ENCODE data around the gene KCTD3. TPM values are rescaled to one million over a fixed set of nuclear protein-coding genes. Genes with fewer than 3 reads are reported as not detected.

KCTD3 gene
- total RNA-seq, 1 experiment from 2014 or later, result 34.7 TPM

DNA sequence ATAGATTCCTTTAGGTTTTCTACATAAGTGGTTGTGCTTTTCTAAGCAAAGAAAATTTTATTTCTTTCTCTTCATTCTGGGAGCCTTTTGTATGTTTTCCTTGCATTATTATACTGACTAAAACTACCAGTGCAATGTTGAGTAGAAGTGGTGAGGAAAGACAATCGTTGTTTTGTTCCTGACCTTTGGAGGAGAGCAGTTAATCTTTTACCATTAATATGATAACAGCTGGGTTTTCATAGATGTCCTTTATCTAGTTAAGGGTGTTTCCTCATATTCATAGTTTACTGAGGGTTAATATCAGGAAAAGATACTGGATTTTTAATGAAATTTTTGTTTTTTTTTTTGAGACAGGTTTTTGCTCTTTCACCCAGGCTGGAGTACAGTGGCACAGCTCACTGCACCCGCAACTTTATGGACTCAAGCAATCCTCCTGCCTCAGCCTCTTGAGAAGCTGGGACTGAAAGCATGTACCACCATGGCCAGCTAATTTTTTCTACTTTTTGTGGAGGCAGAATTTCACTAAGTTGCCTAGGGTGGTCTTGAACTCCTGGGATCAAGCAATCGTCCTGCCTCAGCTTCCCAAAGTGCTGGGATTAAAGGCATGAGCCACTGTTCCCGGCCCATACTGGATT lies 9.0 kb upstream of the KCTD3 start:
- no peak overlapping the region for H3K4me3 ChIP-seq (ENCODE audit: low read depth in 2 of 2, low read length in 2 of 2)
- ChIA-PET POLR2A (no interaction called here), CTCF (no interaction called here)
- intact Hi-C loops (cut with micrococcal nuclease; ENCODE audit: unreplicated experiment) (loop anchor here (2.0 kb wide), 1 partner anchor 73 kb away; no protein-coding TSS in a partner anchor), in situ Hi-C loops (cut with HindIII; ENCODE audit: low pct_unique_long_range_greater_than_20kb, low sequenced_read_pairs) (no loop called here)
- H3K27me3 ChIP-seq (ENCODE audit: control insufficient read depth, insufficient read depth, low read length), result no peaks in the 10 kb centered on the region; the same call in 1 of the 2 replicates
- no TSS peak for BruUV-seq (replicated peaks)
- H3K36me3 ChIP-seq (ENCODE audit: control insufficient read depth, insufficient read depth, low read length), result no peaks in the 10 kb centered on the region
- no peaks in the 10 kb centered on the region for H3K4me1 ChIP-seq (ENCODE audit: control insufficient read depth, insufficient read depth, low read length)
- ATAC-seq, result no peak
- H3K27ac ChIP-seq (ENCODE audit: low read length), result no peak overlapping the region
- DNase-seq (ENCODE audit: low read depth, low spot score), result no peak
- no peak for TF ChIP-seq TCF7L2 (IDR thresholded peaks at IDR 0.05; ENCODE audit: low read depth, low read length)
- TF ChIP-seq, protein P1, sequence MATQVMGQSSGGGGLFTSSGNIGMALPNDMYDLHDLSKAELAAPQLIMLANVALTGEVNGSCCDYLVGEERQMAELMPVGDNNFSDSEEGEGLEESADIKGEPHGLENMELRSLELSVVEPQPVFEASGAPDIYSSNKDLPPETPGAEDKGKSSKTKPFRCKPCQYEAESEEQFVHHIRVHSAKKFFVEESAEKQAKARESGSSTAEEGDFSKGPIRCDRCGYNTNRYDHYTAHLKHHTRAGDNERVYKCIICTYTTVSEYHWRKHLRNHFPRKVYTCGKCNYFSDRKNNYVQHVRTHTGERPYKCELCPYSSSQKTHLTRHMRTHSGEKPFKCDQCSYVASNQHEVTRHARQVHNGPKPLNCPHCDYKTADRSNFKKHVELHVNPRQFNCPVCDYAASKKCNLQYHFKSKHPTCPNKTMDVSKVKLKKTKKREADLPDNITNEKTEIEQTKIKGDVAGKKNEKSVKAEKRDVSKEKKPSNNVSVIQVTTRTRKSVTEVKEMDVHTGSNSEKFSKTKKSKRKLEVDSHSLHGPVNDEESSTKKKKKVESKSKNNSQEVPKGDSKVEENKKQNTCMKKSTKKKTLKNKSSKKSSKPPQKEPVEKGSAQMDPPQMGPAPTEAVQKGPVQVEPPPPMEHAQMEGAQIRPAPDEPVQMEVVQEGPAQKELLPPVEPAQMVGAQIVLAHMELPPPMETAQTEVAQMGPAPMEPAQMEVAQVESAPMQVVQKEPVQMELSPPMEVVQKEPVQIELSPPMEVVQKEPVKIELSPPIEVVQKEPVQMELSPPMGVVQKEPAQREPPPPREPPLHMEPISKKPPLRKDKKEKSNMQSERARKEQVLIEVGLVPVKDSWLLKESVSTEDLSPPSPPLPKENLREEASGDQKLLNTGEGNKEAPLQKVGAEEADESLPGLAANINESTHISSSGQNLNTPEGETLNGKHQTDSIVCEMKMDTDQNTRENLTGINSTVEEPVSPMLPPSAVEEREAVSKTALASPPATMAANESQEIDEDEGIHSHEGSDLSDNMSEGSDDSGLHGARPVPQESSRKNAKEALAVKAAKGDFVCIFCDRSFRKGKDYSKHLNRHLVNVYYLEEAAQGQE (IDR thresholded peaks at IDR 0.05; ENCODE audit: insufficient read depth in 1 of 2, low read depth in 2 of 2, low read length in 1 of 2), result no peak
- TF ChIP-seq SIN3A (IDR thresholded peaks at IDR 0.05; ENCODE audit: borderline replicate concordance, insufficient read depth, low read depth, low read length), result no peak
- TF ChIP-seq, protein P2, sequence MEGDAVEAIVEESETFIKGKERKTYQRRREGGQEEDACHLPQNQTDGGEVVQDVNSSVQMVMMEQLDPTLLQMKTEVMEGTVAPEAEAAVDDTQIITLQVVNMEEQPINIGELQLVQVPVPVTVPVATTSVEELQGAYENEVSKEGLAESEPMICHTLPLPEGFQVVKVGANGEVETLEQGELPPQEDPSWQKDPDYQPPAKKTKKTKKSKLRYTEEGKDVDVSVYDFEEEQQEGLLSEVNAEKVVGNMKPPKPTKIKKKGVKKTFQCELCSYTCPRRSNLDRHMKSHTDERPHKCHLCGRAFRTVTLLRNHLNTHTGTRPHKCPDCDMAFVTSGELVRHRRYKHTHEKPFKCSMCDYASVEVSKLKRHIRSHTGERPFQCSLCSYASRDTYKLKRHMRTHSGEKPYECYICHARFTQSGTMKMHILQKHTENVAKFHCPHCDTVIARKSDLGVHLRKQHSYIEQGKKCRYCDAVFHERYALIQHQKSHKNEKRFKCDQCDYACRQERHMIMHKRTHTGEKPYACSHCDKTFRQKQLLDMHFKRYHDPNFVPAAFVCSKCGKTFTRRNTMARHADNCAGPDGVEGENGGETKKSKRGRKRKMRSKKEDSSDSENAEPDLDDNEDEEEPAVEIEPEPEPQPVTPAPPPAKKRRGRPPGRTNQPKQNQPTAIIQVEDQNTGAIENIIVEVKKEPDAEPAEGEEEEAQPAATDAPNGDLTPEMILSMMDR (IDR thresholded peaks at IDR 0.05), result no peak
- TF ChIP-seq POLR2AphosphoS5 (IDR thresholded peaks at IDR 0.05; ENCODE audit: low read depth, low read length), result no peak
- peaks cover 7% of the 10 kb centered on the region; the same call in 1 of the 2 replicates for H3K9me3 ChIP-seq (ENCODE audit: control insufficient read depth, insufficient read depth, low read depth, low read length)

DNA sequence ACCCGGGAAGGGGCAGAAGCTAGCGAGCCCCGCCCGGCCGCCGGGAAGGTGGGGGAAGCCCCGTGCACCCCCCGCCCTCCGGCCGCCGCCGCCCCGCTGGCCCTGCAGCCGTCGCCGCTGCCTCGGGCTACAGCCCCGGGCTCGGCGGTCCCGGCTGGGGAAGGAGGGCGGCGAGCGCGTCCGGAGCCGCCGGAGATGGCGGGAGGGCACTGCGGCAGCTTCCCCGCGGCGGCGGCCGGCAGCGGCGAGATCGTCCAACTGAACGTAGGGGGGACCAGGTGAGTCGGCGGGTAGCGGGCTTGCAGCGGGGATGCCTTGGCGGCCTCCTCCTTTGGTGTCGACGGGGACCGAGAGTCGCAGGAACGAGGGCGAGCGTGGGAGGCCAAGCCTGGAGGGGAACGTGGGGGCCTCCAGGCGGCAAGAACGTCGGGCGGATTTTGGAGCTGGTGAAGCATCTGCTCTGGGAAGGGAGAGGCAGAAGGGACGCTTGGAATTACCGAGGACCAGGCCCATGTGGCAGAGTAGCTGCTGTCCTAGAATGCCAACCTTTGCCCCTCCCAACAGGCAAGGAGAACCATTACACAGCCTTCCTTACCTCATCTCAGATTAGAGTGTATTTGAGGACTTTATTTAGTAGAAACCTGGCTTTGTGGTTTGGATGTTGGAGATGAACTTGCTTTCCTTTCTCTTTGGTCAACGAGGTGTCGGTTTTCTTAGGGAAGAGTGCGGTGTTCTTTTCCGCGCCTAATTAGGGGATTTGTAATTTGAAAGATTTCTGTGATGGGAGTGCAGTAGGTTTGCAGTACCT lies 591 bp downstream of the KCTD3 start:
- DNase-seq (ENCODE audit: low read depth, low spot score) (peak; percentile 42), ATAC-seq (peak; percentile 84)
- TF ChIP-seq TCF7L2 (IDR thresholded peaks at IDR 0.05; ENCODE audit: low read depth, low read length), result peak; percentile 78
- TF ChIP-seq, protein P2 (IDR thresholded peaks at IDR 0.05), result no peak
- peak overlapping the region; percentile 79 to 82 for H3K4me3 ChIP-seq (ENCODE audit: low read depth in 2 of 2, low read length in 2 of 2)
- H3K9me3 ChIP-seq (ENCODE audit: control insufficient read depth, insufficient read depth, low read depth, low read length), result no peaks in the 10 kb centered on the region
- H3K27ac ChIP-seq (ENCODE audit: low read length), result peak overlapping the region; percentile 92
- BruUV-seq (replicated peaks), result no TSS peak
- no peaks in the 10 kb centered on the region for H3K27me3 ChIP-seq (ENCODE audit: control insufficient read depth, insufficient read depth, low read length)
- ChIA-PET POLR2A (no interaction called here), CTCF (no interaction called here)
- intact Hi-C loops (cut with micrococcal nuclease; ENCODE audit: unreplicated experiment), result no loop called here
- H3K4me1 ChIP-seq (ENCODE audit: control insufficient read depth, insufficient read depth, low read length), result peaks cover 26% of the 10 kb centered on the region
- peaks cover 2% of the 10 kb centered on the region; the same call in 1 of the 2 replicates for H3K36me3 ChIP-seq (ENCODE audit: control insufficient read depth, insufficient read depth, low read length)
- in situ Hi-C loops (cut with HindIII; ENCODE audit: low pct_unique_long_range_greater_than_20kb, low sequenced_read_pairs), result no loop called here
